Ovary (tissue), 3 donors: ENCODE results near the gene RPTOR.

Experiments used
- EP300 ChIP-seq: sonication (generic); formaldehyde crosslinking; IDR thresholded peaks from one replicate; pipeline ENCODE4 v1.6.1; 2017; ENCODE audit warnings: antibody characterized with exemption
- POLR2A ChIP-seq: fragments of 450-650 bp; IDR thresholded peaks from one replicate; pipeline ENCODE4 v1.6.1; 2017; ENCODE audit warnings: antibody characterized with exemption, mild to moderate bottlenecking, moderate library complexity
- TF ChIP-seq, protein P1 (sequence below), 3 donors: fragments of 450-650 bp in 2 of 3; fragments of 200-600 bp in 1 of 3; IDR thresholded peaks; one replicate each; pipeline versions ENCODE4 v1.5.1 to v1.8.0; 2016 to 2022; ENCODE audit warnings: antibody characterized with exemption in 3 of 3, mild to moderate bottlenecking in 1 of 3
- donor health status: DM: no; HTN: no; CAD: no.

- TF ChIP-seq, protein P1, sequence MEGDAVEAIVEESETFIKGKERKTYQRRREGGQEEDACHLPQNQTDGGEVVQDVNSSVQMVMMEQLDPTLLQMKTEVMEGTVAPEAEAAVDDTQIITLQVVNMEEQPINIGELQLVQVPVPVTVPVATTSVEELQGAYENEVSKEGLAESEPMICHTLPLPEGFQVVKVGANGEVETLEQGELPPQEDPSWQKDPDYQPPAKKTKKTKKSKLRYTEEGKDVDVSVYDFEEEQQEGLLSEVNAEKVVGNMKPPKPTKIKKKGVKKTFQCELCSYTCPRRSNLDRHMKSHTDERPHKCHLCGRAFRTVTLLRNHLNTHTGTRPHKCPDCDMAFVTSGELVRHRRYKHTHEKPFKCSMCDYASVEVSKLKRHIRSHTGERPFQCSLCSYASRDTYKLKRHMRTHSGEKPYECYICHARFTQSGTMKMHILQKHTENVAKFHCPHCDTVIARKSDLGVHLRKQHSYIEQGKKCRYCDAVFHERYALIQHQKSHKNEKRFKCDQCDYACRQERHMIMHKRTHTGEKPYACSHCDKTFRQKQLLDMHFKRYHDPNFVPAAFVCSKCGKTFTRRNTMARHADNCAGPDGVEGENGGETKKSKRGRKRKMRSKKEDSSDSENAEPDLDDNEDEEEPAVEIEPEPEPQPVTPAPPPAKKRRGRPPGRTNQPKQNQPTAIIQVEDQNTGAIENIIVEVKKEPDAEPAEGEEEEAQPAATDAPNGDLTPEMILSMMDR (IDR thresholded peaks at IDR 0.05): no peak
- TF ChIP-seq EP300: no peak
- no peak for TF ChIP-seq POLR2A
Observed at GRCh38 chr17:80890196-80890920, 345.7 kb downstream of the RPTOR start.
